GM21528 (cell line): ENCODE results near the gene TYSND1.
A peak's percentile ranks its signal among the peaks of the same experiment; 100 is the strongest.
"Not testable (repeated sequence)": the region's sequence is repeated elsewhere in the genome, so short reads cannot be mapped to it uniquely, and the experiment has no call there.

ENCODE experiments used
- ATAC-seq: cut with Tn5 transposase; IDR thresholded peaks from one replicate; pipeline ENCODE4 v1.9.1; 2021; ENCODE audit warnings: mild to moderate bottlenecking, moderate library complexity; ENCODE audit not compliant: unreplicated experiment, low FRiP score

The TYSND1 gene, protein sequence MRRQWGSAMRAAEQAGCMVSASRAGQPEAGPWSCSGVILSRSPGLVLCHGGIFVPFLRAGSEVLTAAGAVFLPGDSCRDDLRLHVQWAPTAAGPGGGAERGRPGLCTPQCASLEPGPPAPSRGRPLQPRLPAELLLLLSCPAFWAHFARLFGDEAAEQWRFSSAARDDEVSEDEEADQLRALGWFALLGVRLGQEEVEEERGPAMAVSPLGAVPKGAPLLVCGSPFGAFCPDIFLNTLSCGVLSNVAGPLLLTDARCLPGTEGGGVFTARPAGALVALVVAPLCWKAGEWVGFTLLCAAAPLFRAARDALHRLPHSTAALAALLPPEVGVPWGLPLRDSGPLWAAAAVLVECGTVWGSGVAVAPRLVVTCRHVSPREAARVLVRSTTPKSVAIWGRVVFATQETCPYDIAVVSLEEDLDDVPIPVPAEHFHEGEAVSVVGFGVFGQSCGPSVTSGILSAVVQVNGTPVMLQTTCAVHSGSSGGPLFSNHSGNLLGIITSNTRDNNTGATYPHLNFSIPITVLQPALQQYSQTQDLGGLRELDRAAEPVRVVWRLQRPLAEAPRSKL

GRCh38 chr10:70146489-70147258, at the start of gene TYSND1:
TSS of gene TYSND1 (minus strand) at chr10:70146700. CDS start at chr10:70146586, 114 bp downstream.
- peak; percentile 95 for ATAC-seq

- ATAC-seq = no peak
These were observed 46.9 kb upstream of the TYSND1 start for GRCh38 chr10:70193391-70193844.

- ATAC-seq = no peak
These were observed 45.9 kb upstream of the TYSND1 start for GRCh38 chr10:70192326-70192968.

DNA sequence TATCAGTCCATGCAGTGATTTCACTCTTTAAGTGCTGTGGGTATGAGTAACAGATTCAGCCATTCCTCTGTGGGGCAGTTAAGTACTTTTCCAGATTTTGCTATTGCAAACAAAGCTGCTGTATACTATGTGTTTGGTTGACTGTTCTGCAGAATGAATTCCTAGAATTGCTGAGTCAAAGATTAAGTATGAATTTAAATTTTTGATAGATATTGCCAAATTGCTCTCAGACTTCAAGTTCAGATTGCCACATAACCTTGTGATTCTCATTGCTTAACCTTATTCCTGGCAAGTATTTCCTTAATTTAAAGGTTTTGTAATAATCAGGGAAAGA, 45.4 kb upstream of the TYSND1 start:
- no peak for ATAC-seq

- ATAC-seq = no peak
These were observed 44.9 kb upstream of the TYSND1 start for GRCh38 chr10:70191161-70191971.

DNA sequence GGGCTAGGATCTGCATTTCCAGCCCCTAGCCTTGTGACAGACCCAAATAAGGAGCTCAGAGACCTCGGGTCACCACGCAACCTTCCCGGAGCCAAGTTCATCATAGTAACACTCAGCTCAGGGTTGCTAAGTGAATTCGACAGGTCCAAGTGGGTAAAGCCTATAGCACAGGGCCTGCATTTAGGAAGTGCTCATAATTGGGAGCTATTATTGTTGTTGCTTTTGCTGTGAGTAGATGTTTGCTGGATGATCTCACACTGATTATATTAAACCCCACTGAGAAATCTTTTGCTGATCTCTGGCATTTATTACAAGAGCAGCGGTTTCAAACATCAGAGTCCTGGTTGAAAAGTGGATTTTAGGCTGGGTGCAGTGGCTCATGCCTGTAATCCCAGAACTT, 44.1 kb upstream of the TYSND1 start:
- no peak for ATAC-seq

DNA sequence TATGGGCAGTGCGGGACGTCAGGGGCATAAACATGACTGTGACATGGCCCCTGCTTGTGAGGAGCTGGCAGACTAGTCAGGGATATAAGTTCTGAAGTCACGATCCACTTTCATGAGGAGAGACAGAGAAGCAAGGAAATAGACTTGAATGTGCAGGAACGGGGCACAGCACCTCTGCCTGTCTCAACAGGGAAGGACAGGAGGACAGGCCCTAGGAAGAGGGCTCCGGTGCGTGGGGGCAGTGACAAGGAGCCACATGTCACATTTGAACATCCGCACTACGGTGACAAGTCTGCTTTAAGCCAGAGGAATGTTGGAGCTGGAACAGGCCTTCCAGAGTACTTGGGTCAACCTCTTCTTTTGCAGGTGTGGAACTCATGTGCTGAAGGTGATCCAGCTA, 43.6 kb upstream of the TYSND1 start:
- no peak for ATAC-seq

GRCh38 chr10:70188768-70189167, 42.3 kb upstream of the TYSND1 start:
- ATAC-seq = no peak

- no peak for ATAC-seq
These were observed 40.1 kb upstream of the TYSND1 start for GRCh38 chr10:70186571-70186970.

DNA sequence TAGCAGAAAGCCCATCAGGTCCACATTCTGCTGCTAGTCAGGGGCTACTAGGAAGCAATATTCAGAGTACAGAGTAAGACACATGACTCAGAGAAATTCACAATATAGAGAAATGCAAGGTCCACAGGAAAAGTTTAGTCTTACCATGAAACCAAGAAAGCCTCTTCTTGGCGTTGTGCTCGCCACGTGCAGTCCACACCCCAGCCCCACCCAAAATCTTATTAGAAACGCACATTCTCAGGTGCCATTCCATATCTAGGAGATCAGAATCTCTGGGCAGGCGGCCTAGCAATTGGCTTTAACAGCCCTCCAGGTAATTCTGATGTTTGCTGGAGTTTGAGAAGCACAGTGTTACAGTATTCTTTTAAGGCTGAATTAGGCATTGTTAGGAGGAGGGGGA, 39.6 kb upstream of the TYSND1 start:
- no peak for ATAC-seq

DNA sequence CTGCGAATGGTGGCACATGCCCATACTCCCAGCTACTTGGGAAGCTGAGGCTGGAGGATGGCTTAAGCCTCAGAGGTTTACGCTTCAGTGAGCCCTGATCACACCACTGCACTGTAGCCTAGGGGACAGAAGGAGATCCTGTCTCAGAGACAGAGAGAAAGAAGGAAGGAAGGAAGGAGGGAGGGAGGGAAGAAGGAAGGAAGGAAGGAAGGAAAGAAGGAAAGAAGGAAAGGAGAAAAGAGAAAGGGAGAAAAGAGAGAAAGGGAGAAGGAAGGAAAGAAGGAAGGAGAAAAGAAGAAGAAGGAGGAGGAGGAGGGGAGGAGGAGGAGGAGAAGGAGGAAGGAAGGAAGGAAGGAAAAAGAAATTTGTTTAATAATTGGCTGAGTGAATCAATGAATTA, 36.8 kb upstream of the TYSND1 start:
- ATAC-seq = no peak

GRCh38 chr10:70179209-70179608, 32.7 kb upstream of the TYSND1 start:
- not testable (repeated sequence) for ATAC-seq

GRCh38 chr10:70178139-70178725, 31.7 kb upstream of the TYSND1 start:
- ATAC-seq = no peak

- no peak for ATAC-seq
These were observed 29.9 kb upstream of the TYSND1 start for GRCh38 chr10:70176441-70176840.

- no peak for ATAC-seq
These were observed 29.0 kb upstream of the TYSND1 start for GRCh38 chr10:70175516-70175915.

DNA sequence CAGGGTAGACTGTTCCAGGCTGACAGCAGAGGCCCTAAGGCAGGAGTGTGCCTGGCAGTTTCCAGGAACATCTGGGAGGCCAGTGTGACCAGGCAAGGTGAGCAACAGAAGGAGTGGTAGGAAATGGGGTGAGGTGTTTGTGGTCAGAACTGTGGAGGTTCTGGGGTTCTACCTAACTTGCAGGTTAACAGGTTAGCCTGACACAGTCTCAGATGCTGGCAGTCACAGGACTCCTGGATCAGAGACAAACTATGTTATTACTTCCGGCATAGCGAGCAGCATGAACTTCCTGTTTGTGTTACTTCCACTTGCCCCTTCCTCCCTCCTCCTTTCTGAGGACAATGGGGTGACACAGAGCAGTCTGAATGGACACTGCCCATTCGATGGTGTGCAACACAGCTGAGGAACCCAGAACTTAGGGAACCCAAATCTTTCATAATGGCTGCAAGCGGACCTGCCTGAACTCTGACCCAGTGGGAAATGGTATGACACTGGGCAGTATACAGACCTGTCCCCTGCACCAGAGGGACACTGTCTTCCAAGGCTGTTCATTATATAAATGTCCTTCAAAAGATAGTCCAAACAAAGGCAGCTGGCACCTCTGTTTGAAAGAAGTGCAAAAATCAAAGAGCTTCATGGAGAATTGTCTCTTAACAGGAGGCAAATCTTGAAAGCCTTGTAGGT, 27.7 kb upstream of the TYSND1 start:
- ATAC-seq = no peak

GRCh38 chr10:70169649-70170364, 23.3 kb upstream of the TYSND1 start:
- ATAC-seq = peak; percentile 15

GRCh38 chr10:70169011-70169410, 22.5 kb upstream of the TYSND1 start:
- ATAC-seq = no peak

DNA sequence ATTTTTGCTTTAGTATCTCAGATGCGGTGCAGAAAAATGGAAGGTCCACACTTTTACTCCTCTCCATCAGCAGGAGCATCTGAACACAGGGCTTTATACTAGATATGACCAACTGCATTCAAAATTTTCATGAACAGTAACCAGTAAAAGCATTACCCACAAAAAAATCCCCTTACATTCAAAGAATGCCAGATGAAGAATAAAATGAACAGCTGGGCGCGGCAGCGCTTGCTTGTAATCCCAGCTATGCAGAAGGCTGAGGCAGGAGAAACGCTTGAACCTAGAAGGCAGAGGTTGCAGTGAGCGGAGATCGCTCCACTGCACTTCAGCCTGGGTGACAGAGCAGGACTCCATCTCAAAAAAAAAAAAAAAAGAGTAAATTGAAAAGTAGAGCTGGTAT, 20.7 kb upstream of the TYSND1 start:
- no peak for ATAC-seq
